Measurements from ENCODE around the gene GDPD4. TPM values are rescaled to one million over a fixed set of nuclear protein-coding genes. Genes with fewer than 3 reads are reported as not detected.

Gene GDPD4
- total and polyA plus RNA-seq, 12 donors: not detected

- H3K4me3 ChIP-seq: no peak overlapping the region
- no peaks in the 10 kb centered on the region for H3K9me3 ChIP-seq
- TF ChIP-seq, protein P1, sequence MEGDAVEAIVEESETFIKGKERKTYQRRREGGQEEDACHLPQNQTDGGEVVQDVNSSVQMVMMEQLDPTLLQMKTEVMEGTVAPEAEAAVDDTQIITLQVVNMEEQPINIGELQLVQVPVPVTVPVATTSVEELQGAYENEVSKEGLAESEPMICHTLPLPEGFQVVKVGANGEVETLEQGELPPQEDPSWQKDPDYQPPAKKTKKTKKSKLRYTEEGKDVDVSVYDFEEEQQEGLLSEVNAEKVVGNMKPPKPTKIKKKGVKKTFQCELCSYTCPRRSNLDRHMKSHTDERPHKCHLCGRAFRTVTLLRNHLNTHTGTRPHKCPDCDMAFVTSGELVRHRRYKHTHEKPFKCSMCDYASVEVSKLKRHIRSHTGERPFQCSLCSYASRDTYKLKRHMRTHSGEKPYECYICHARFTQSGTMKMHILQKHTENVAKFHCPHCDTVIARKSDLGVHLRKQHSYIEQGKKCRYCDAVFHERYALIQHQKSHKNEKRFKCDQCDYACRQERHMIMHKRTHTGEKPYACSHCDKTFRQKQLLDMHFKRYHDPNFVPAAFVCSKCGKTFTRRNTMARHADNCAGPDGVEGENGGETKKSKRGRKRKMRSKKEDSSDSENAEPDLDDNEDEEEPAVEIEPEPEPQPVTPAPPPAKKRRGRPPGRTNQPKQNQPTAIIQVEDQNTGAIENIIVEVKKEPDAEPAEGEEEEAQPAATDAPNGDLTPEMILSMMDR (IDR thresholded peaks at IDR 0.05): no peak
- H3K36me3 ChIP-seq: no peaks in the 10 kb centered on the region
- intact Hi-C loops (cut with DNase I): no loop called here
- H3K27ac ChIP-seq: no peak overlapping the region
- no peak for DNase-seq
- WGBS, 2 donors: 73 to 87% methylated on average over 1 of the region's 1 CpG
- no peak for ATAC-seq
- H3K27me3 ChIP-seq: peaks cover 0 to 11% (median 0%) of the 10 kb centered on the region in 7 donors
- H3K4me1 ChIP-seq: no peaks in the 10 kb centered on the region
These were observed 69.7 kb downstream of the GDPD4 start for GRCh38 chr11:77231800-77232199.

GRCh38 chr11:77230878-77231605 is 70.4 kb downstream of the GDPD4 start:
- Histone ChIP-seq H3K27ac (no peak overlapping the region), H3K36me3 (no peaks in the 10 kb centered on the region), H3K4me1 (no peaks in the 10 kb centered on the region), H3K27me3 (peaks cover 0 to 11% (median 0%) of the 10 kb centered on the region in 7 donors), H3K9me3 (peaks cover 0 to 3% (median 0%) of the 10 kb centered on the region in 11 donors), H3K4me3 (no peak overlapping the region)
- no peak for ATAC-seq
- TF ChIP-seq, protein P1 (IDR thresholded peaks at IDR 0.05): no peak
- DNase-seq: no peak
- 93 to 96% methylated on average over 5 of the region's 5 CpGs for WGBS, 2 donors
- intact Hi-C loops (cut with DNase I): no loop called here

DNA sequence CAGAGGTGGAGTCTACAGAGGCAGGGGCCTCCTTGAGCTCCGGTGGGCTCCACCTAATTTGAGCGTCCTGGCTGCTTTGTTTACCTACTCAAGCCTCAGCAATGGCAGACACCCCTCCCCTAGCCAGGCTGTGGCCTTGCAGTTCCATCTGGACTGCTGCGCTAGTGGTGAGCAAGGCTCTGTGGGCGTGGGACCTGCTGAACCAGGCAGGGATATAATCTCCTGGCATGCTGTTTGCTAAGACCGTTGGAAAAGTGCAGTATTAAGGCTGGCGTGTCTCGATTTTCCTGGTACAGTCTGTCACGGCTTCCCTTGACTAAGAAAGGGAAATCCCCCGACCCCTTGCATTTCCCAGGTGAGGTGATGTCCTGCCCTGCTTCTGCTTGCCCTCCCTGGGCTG is 77.7 kb downstream of the GDPD4 start:
- 74 to 76% methylated on average over 9 of the region's 9 CpGs for whole genome bisulfite sequencing, 2 donors
- intact Hi-C loops (cut with DNase I): no loop called here
- no peaks in the 10 kb centered on the region for H3K36me3 ChIP-seq

DNA sequence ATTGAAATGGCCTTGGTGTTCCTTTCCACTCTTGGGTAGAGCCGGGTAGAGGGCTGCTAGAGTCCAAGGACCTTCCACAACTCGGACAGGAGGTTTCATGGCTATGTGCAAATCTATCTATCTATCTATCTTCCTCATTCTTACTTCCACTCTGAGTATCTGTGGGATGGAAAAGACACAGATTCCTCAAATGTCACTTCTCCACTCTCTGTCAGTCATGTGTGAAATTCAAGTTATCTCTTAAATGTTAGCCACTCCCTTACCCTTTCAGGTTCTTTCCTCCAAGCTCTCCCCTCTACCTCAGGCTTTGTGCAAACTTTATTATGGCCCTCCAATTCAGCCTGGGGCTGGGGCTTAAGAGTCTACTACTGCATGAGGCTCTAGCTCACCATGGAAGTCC is 84.3 kb downstream of the GDPD4 start:
- intact Hi-C loops (cut with DNase I): no loop called here
- Histone ChIP-seq H3K27me3 (no peaks in the 10 kb centered on the region), H3K4me1 (no peaks in the 10 kb centered on the region), H3K27ac (no peak overlapping the region), H3K9me3 (peaks cover 0 to 5% (median 0%) of the 10 kb centered on the region in 11 donors), H3K4me3 (no peak overlapping the region), H3K36me3 (no peaks in the 10 kb centered on the region)
- TF ChIP-seq, protein P1 (IDR thresholded peaks at IDR 0.05): no peak
- ATAC-seq (no peak), DNase-seq (no peak)
- 80 to 82% methylated on average over 2 of the region's 2 CpGs for WGBS, 2 donors

More for the DNA sequence above, 77.7 kb downstream of the GDPD4 start:
- no peak for DNase-seq
- H3K9me3 ChIP-seq: peaks cover 0 to 9% (median 0%) of the 10 kb centered on the region in 11 donors
- no peak overlapping the region for H3K27ac ChIP-seq
- H3K4me3 ChIP-seq: no peak overlapping the region
- TF ChIP-seq, protein P1 (IDR thresholded peaks at IDR 0.05): no peak
- ATAC-seq: no peak
- no peaks in the 10 kb centered on the region for H3K4me1 ChIP-seq
- peaks cover 0 to 5% (median 0%) of the 10 kb centered on the region in 7 donors for H3K27me3 ChIP-seq
